ENCODE results near the gene POU2AF1.

Gene POU2AF1

GRCh38 chr11:111309215-111309915, 69.7 kb downstream of the POU2AF1 start:
- DNase-seq: no peak

- no peak for DNase-seq
Measured at GRCh38 chr11:111308140-111308539, 70.9 kb downstream of the POU2AF1 start.

GRCh38 chr11:111307472-111308108, 71.5 kb downstream of the POU2AF1 start:
- no peak for DNase-seq

GRCh38 chr11:111306321-111306720, 72.8 kb downstream of the POU2AF1 start:
- DNase-seq: no peak

GRCh38 chr11:111305876-111306275, 73.2 kb downstream of the POU2AF1 start:
- no peak for DNase-seq

- no peak for DNase-seq
Measured at GRCh38 chr11:111305162-111305802, 73.8 kb downstream of the POU2AF1 start.

- DNase-seq: no peak
Measured at GRCh38 chr11:111303461-111303860, 75.6 kb downstream of the POU2AF1 start.

- no peak for DNase-seq
Measured at GRCh38 chr11:111302298-111302697, 76.8 kb downstream of the POU2AF1 start.
